Measurements from ENCODE around the gene FEZ2.

FEZ2 gene

DNA sequence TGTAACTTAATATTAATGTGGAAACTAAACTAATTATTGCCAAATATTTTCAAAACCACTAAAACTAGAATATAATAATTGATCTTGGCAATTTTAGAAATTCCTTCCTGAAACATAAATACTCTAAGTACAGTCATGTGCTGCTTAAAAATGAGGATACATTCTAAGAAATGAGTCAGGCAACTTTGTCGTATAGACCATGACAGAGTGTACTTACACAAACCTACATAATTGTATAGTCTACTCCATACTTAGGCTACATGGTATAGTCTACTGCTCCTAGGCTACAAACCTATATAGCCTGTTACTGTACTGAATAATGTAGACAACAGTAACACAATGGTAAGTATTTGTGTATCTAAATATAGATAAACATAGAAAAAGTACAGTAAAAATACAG is 27.6 kb downstream of the FEZ2 start:
- TF ChIP-seq, protein P1, sequence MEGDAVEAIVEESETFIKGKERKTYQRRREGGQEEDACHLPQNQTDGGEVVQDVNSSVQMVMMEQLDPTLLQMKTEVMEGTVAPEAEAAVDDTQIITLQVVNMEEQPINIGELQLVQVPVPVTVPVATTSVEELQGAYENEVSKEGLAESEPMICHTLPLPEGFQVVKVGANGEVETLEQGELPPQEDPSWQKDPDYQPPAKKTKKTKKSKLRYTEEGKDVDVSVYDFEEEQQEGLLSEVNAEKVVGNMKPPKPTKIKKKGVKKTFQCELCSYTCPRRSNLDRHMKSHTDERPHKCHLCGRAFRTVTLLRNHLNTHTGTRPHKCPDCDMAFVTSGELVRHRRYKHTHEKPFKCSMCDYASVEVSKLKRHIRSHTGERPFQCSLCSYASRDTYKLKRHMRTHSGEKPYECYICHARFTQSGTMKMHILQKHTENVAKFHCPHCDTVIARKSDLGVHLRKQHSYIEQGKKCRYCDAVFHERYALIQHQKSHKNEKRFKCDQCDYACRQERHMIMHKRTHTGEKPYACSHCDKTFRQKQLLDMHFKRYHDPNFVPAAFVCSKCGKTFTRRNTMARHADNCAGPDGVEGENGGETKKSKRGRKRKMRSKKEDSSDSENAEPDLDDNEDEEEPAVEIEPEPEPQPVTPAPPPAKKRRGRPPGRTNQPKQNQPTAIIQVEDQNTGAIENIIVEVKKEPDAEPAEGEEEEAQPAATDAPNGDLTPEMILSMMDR (IDR thresholded peaks at IDR 0.05; ENCODE audit: borderline replicate concordance, insufficient read depth, low read depth, low read length): no peak
- H3K4me3 ChIP-seq (ENCODE audit: low read depth, low read length): no peak overlapping the region

DNA sequence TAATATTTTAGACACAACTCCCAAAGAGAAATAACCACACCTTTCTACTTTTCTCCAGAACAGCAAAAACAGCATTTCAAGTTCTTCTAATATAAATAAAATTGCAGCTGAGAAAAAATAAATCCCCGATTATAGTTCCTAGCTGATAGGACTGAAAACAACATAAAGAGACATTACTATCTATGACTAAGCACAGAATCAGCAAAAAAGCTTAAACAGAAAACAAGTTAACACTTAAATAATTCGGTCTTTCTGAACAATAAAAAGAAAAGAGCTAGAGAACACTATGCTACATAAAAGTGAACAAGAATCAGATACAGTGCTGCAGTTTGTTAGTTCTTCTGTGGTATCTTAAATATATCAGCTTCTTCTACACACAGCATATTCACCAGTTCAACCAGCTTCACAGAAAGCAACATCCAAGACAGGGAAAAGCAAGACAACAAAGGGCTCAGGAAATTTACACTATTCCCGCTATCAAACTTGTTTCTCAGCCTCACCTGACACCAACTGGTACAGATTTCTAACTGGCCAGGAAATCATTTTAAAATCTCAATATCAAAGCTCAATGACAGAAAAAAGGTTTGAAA is 28.6 kb downstream of the FEZ2 start:
- H3K4me3 ChIP-seq (ENCODE audit: low read depth, low read length): no peak overlapping the region
- TF ChIP-seq, protein P1 (IDR thresholded peaks at IDR 0.05; ENCODE audit: borderline replicate concordance, insufficient read depth, low read depth, low read length): no peak

DNA sequence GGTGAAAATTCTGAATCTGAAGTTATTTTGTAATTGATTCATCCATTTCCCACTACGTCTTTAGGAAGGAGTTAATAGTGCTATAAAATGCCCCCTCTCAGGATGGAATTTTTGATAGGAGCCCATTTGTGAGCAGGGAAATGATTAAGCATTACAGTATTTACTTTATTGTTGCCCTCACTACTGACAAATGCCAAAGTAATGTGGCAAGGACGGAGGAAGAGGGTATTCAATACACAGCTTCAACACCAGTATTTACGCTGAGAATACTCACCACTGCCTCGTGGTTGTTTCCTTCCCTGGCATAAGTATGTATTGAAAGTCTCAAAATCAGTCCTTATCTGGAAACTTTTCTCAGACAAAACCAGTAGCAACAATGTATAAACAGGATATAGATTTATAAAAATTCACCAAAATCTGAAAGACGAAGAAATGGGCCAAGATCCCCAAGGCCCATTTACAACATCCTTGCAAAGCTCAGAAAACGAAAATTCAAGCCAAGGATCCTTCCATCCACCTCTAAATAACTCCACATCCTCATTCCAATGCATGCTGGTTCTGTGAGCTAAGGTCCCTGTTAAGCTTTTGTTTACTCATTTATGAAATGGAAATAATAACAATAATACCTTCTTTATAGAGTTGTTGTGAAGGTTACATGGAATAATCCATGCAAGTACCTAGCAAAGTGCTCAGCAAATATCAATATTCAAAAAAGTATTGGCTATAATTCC is 29.3 kb downstream of the FEZ2 start:
- no peak overlapping the region for H3K4me3 ChIP-seq (ENCODE audit: low read depth, low read length)
- TF ChIP-seq, protein P1 (IDR thresholded peaks at IDR 0.05; ENCODE audit: borderline replicate concordance, insufficient read depth, low read depth, low read length): no peak

GRCh38 chr2:36567711-36568408 is 30.1 kb downstream of the FEZ2 start:
- TF ChIP-seq, protein P1 (IDR thresholded peaks at IDR 0.05; ENCODE audit: borderline replicate concordance, insufficient read depth, low read depth, low read length): no peak
- H3K4me3 ChIP-seq (ENCODE audit: low read depth, low read length): no peak overlapping the region

DNA sequence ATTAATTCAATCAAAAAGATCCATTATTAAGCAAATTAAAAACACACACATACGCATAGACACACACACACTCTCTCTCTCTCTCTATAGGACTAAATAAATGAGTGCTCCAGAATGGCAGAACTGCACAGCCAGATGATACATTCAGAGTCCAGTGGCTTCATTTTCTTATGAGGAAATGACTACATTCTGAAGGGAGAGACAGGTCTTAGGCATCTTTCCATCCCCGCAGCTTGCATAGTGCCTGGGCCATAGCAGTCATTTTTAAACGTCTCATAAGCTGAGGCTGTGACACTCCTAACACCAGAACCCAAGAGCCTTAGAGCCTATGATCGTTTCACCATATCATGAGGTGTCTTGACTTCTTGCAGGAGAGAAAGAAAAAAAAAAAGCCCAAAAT is 31.1 kb downstream of the FEZ2 start:
- no peak overlapping the region for H3K4me3 ChIP-seq (ENCODE audit: low read depth, low read length)
- TF ChIP-seq, protein P1 (IDR thresholded peaks at IDR 0.05; ENCODE audit: borderline replicate concordance, insufficient read depth, low read depth, low read length): no peak

GRCh38 chr2:36565712-36566111 is 32.3 kb downstream of the FEZ2 start:
- TF ChIP-seq, protein P1 (IDR thresholded peaks at IDR 0.05; ENCODE audit: borderline replicate concordance, insufficient read depth, low read depth, low read length): no peak

More at GRCh38 chr2:36565712-36566111, 32.3 kb downstream of the FEZ2 start:
- no peak overlapping the region for H3K4me3 ChIP-seq (ENCODE audit: low read depth, low read length)
